Colon (tissue), 2 donors: ENCODE results near the gene CPLX4.
"Not testable (repeated sequence)": the region's sequence is repeated elsewhere in the genome, so short reads cannot be mapped to it uniquely, and the experiment has no call there.

Experiments used
- FAIRE-seq: peaks from 2 replicates; lab custom pipeline; 2012; peaks lifted over from hg19 to GRCh38; lab: Jason Lieb, UNC
- donor health status: control.
- donor health status: control.

Gene CPLX4

GRCh38 chr18:59269563-59270119 is 48.8 kb downstream of the CPLX4 start:
- no peak for FAIRE-seq

GRCh38 chr18:59268721-59269562 is 49.5 kb downstream of the CPLX4 start:
- no peak for FAIRE-seq

GRCh38 chr18:59268127-59268720 is 50.2 kb downstream of the CPLX4 start:
- no peak for FAIRE-seq

GRCh38 chr18:59267503-59268126 is 50.8 kb downstream of the CPLX4 start:
- FAIRE-seq, result no peak

GRCh38 chr18:59266886-59267502 is 51.5 kb downstream of the CPLX4 start:
- no peak for FAIRE-seq

GRCh38 chr18:59266459-59266858 is 52.0 kb downstream of the CPLX4 start:
- no peak for FAIRE-seq

- no peak for FAIRE-seq
Measured at GRCh38 chr18:59265974-59266369, 52.5 kb downstream of the CPLX4 start.

GRCh38 chr18:59265246-59265973 is 53.0 kb downstream of the CPLX4 start:
- FAIRE-seq, result no peak

GRCh38 chr18:59264651-59265245 is 53.7 kb downstream of the CPLX4 start:
- FAIRE-seq, result no peak

GRCh38 chr18:59264121-59264571 is 54.3 kb downstream of the CPLX4 start:
- no peak for FAIRE-seq

- no peak for FAIRE-seq
Measured at GRCh38 chr18:59263661-59264060, 54.8 kb downstream of the CPLX4 start.

- FAIRE-seq, result not testable (repeated sequence)
Measured at GRCh38 chr18:59262243-59262642, 56.2 kb downstream of the CPLX4 start.

GRCh38 chr18:59261842-59262241 is 56.6 kb downstream of the CPLX4 start:
- not testable (repeated sequence) for FAIRE-seq

GRCh38 chr18:59255491-59255890 is 63.0 kb downstream of the CPLX4 start:
- FAIRE-seq, result not testable (repeated sequence)

- no peak for FAIRE-seq
Measured at GRCh38 chr18:59249199-59249774, 69.2 kb downstream of the CPLX4 start.

GRCh38 chr18:59246796-59247195 is 71.7 kb downstream of the CPLX4 start:
- no peak for FAIRE-seq
